DND-41 (cell line): Measurements from ENCODE around the gene MX2.

Experiments used
- ATAC-seq: fragments of 200-7000 bp; cut with Tn5 transposase; 3 replicates; pipeline ENCODE4 v1.9.1; 2021; ENCODE audit warnings: low read depth; ENCODE audit not compliant: insufficient read depth
- DNase-seq: peaks from one replicate; pipeline ENCODE4 v3.0.0-alpha.2; 2020
- H2AFZ ChIP-seq: 2 replicates; pipeline ENCODE4 v1.6.0; 2012; ENCODE audit warnings: low read depth, low read length
- H3K27ac ChIP-seq: 2 replicates; pipeline ENCODE4 v1.5.1; 2012; ENCODE audit warnings: low read length, inconsistent platforms
- H3K27me3 ChIP-seq: fragments of 200-600 bp; sonication (generic); 2 replicates; pipeline ENCODE4 v1.6.0; 2012; ENCODE audit warnings: low read length, mild to moderate bottlenecking, inconsistent platforms; ENCODE audit not compliant: insufficient read depth, poor library complexity
- H3K36me3 ChIP-seq: 2 replicates; pipeline ENCODE4 v1.5.1; 2012; ENCODE audit warnings: low read length, inconsistent platforms; ENCODE audit not compliant: insufficient read depth
- H3K4me1 ChIP-seq: 2 replicates; pipeline ENCODE4 v1.5.1; 2012; ENCODE audit warnings: mild to moderate bottlenecking, low read length; ENCODE audit not compliant: insufficient read depth
- H3K4me2 ChIP-seq: 2 replicates; pipeline ENCODE4 v1.6.0; 2012; ENCODE audit warnings: mild to moderate bottlenecking, moderate library complexity, low read length, inconsistent platforms; ENCODE audit not compliant: insufficient read depth
- H3K4me3 ChIP-seq, 2 experiments: fragments of 200-600 bp in 1 of 2; shearing (Covaris generic) in 1 of 2; 2 replicates each; pipeline ENCODE4 v1.5.1; 2012 to 2016; ENCODE audit warnings: inconsistent platforms in 2 of 2, low read length in 2 of 2, mild to moderate bottlenecking in 2 of 2, low read depth in 1 of 2, moderate library complexity in 1 of 2
- H3K79me2 ChIP-seq: 2 replicates; pipeline ENCODE4 v1.6.0; 2012; ENCODE audit warnings: low read length, inconsistent platforms; ENCODE audit not compliant: insufficient read depth
- H3K9ac ChIP-seq: 2 replicates; pipeline ENCODE4 v1.6.0; 2012; ENCODE audit warnings: low read depth, mild to moderate bottlenecking, inconsistent platforms, low read length, moderate library complexity
- H3K9me3 ChIP-seq: 2 replicates; pipeline ENCODE4 v1.5.1; 2012; ENCODE audit warnings: low read length, moderate library complexity, mild to moderate bottlenecking, inconsistent platforms; ENCODE audit not compliant: insufficient read depth, severe bottlenecking
- H4K20me1 ChIP-seq: 2 replicates; pipeline ENCODE4 v1.6.0; 2012; ENCODE audit warnings: low read length; ENCODE audit not compliant: insufficient read depth
- EZH2 ChIP-seq: IDR thresholded peaks from 3 replicates; pipeline ENCODE4 v1.6.1; 2012; ENCODE audit warnings: borderline replicate concordance, low read depth, mild to moderate bottlenecking, moderate library complexity, low read length, inconsistent platforms; ENCODE audit not compliant: severe bottlenecking
- TF ChIP-seq, protein P1 (sequence below): IDR thresholded peaks from 2 replicates; pipeline ENCODE4 v1.5.1; 2012; ENCODE audit warnings: borderline replicate concordance, low read length, moderate library complexity, mild to moderate bottlenecking; ENCODE audit not compliant: poor library complexity, severe bottlenecking; ENCODE audit errors: extremely low read depth

Gene MX2

DNA sequence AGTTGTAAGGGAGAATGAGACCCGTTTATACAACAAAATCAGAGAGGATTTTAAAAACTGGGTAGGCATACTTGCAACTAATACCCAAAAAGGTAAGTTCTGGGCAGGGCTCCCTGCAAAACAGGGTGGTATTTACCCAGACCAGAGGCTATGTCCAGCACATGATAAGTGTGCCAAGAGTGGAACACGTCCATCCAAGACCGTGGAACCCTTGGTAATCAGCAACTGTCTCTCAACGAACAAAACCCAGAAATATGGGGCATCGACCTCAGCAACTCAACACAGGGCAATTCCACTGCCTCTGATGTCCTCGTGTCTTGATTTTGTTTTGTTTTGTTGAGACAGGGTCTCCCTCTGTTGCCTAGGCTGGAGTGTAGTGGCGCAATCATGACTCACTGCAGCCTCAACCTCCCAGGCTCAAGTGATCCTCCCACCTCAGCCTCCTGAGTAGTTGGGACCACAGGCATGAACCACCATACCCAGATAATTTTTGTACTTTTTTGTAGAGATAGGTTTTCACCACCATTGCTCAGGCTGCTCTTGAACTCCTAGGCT is 37.5 kb downstream of the MX2 start:
- Histone ChIP-seq H4K20me1 (no peaks in the 10 kb centered on the region), H3K4me1 (no peaks in the 10 kb centered on the region), H3K4me2 (no peak overlapping the region), H3K27ac (no peak overlapping the region), H3K9ac (no peak overlapping the region), H3K27me3 (no peaks in the 10 kb centered on the region), H3K79me2 (no peaks in the 10 kb centered on the region), H3K4me3 (no peak overlapping the region), H2AFZ (no peak overlapping the region), H3K36me3 (peaks cover 76% of the 10 kb centered on the region), H3K9me3 (no peaks in the 10 kb centered on the region)
- no peak for TF ChIP-seq EZH2
- TF ChIP-seq, protein P1, sequence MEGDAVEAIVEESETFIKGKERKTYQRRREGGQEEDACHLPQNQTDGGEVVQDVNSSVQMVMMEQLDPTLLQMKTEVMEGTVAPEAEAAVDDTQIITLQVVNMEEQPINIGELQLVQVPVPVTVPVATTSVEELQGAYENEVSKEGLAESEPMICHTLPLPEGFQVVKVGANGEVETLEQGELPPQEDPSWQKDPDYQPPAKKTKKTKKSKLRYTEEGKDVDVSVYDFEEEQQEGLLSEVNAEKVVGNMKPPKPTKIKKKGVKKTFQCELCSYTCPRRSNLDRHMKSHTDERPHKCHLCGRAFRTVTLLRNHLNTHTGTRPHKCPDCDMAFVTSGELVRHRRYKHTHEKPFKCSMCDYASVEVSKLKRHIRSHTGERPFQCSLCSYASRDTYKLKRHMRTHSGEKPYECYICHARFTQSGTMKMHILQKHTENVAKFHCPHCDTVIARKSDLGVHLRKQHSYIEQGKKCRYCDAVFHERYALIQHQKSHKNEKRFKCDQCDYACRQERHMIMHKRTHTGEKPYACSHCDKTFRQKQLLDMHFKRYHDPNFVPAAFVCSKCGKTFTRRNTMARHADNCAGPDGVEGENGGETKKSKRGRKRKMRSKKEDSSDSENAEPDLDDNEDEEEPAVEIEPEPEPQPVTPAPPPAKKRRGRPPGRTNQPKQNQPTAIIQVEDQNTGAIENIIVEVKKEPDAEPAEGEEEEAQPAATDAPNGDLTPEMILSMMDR = no peak
- DNase-seq = no peak
- ATAC-seq = no peak

DNA sequence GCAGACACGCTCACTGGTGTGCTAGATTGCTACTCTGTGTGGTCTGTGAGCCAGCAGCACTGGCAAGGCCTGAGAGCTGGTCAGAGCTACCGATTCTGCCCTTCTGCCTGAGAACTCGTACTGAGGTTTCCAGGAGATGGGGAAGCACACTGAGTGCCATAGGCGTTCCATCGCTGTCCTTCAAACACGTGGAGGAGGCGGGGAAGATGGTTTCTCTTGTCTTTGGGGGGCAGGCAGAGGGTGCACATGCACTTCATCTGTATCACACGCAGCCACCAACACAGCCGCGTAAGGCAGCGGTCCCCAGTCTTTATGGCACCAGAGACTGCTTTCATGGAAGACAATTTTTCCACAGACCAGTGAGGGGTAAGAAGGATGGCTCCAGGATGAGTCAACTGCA is 40.4 kb downstream of the MX2 start:
- no peak for ATAC-seq
- no peak overlapping the region for H3K4me3 ChIP-seq

GRCh38 chr21:41402796-41403195 is 41.0 kb downstream of the MX2 start:
- H3K9me3 ChIP-seq = no peaks in the 10 kb centered on the region
- H3K79me2 ChIP-seq = no peaks in the 10 kb centered on the region
- H3K4me1 ChIP-seq = no peaks in the 10 kb centered on the region
- no peak overlapping the region for H2AFZ ChIP-seq
- H3K36me3 ChIP-seq = peaks cover 78% of the 10 kb centered on the region
- no peak overlapping the region for H3K4me3 ChIP-seq
- no peak overlapping the region for H3K4me2 ChIP-seq
- ATAC-seq (no peak), DNase-seq (no peak)
- no peaks in the 10 kb centered on the region for H3K27me3 ChIP-seq
- H3K9ac ChIP-seq = no peak overlapping the region
- no peaks in the 10 kb centered on the region for H4K20me1 ChIP-seq
- H3K27ac ChIP-seq = no peak overlapping the region
- TF ChIP-seq, protein P1 = no peak
- no peak for TF ChIP-seq EZH2

More for the DNA sequence above, 40.4 kb downstream of the MX2 start:
- no peak overlapping the region for H2AFZ ChIP-seq
- H3K9me3 ChIP-seq = no peaks in the 10 kb centered on the region
- TF ChIP-seq, protein P1 = no peak
- TF ChIP-seq EZH2 = no peak
- no peaks in the 10 kb centered on the region for H4K20me1 ChIP-seq
- no peak overlapping the region for H3K4me2 ChIP-seq
- no peaks in the 10 kb centered on the region for H3K27me3 ChIP-seq
- H3K27ac ChIP-seq = no peak overlapping the region
- no peaks in the 10 kb centered on the region for H3K4me1 ChIP-seq
- H3K36me3 ChIP-seq = peaks cover 78% of the 10 kb centered on the region
- no peak overlapping the region for H3K9ac ChIP-seq
- DNase-seq = no peak
- no peaks in the 10 kb centered on the region for H3K79me2 ChIP-seq
